ENCODE measurements around the gene XAF1.
"Not testable (repeated sequence)": the region's sequence is repeated elsewhere in the genome, so short reads cannot be mapped to it uniquely, and the experiment has no call there.

Gene XAF1

GRCh38 chr17:6811510-6811909, 55.7 kb downstream of the XAF1 start:
- no peak for DNase-seq

GRCh38 chr17:6812295-6812694, 56.4 kb downstream of the XAF1 start:
- DNase-seq, result no peak

GRCh38 chr17:6815775-6816174, 59.9 kb downstream of the XAF1 start:
- no peak for DNase-seq

GRCh38 chr17:6816368-6816767, 60.5 kb downstream of the XAF1 start:
- DNase-seq, result not testable (repeated sequence)

- no peak for DNase-seq
These were observed 63.1 kb downstream of the XAF1 start for GRCh38 chr17:6818938-6819337.

- peak; percentile 57 for DNase-seq
These were observed 67.2 kb downstream of the XAF1 start for GRCh38 chr17:6823011-6823442.
